ENCODE measurements around the gene LAMTOR4. TPM values are rescaled to one million over a fixed set of nuclear protein-coding genes. Genes with fewer than 3 reads are reported as not detected.

Gene LAMTOR4
- polyA plus RNA-seq, 1 donor from 2014 or later, result 333 TPM

DNA sequence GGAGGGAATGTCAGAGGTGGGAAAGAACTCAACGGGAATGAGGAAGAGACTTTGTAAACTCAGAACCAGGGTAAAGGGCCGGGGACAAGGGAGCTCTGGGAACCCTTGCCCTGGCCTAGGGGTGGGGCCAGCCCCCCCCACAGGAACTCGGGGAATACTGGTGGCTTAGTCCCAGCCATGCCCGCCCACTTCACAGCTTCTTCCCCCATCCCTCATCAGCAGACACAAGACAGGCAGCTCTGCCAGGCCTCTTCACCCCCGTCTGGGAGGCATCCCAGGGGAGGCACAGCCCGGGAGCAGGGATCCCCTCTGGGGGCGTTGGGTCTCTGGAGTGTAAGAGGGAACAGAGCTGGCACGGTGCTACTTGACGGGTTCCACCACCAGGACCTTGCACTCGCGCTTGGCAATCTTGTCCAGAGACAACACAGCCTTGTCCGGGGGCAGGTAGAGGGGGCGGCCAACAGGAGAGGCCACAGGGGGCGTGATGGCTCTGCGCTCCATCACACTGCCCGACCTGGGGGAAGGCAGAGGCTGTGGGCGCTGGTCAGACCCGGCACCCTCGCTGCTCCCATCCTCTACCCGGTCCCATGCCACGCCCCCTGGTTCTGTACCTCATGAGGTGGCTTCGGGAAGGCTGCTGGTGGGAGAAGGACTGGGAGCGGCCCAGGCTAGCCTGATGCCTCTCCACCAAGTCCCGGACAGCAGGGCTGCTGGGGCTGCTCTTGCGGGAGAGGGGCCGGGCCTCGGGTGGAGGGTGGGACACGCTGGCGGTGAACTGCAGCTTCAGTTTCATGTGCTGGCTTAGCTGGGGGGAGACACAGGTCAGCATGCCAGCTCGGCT lies 6.2 kb downstream of the LAMTOR4 start:
- H3K9ac ChIP-seq (ENCODE audit: low read length), result no peak overlapping the region
- no peaks in the 10 kb centered on the region for H3K9me3 ChIP-seq (ENCODE audit: low read length)
- H3K9me2 ChIP-seq (ENCODE audit: insufficient read depth, low read length), result no peaks in the 10 kb centered on the region
- H3K79me2 ChIP-seq (replicated peaks; ENCODE audit: insufficient read depth, low read length), result peaks cover 5% of the 10 kb centered on the region
- no peak overlapping the region for H3K4me3 ChIP-seq (ENCODE audit: low read length)
- no peak overlapping the region for H3K27ac ChIP-seq (ENCODE audit: low read length)
- TF ChIP-seq, protein P1, sequence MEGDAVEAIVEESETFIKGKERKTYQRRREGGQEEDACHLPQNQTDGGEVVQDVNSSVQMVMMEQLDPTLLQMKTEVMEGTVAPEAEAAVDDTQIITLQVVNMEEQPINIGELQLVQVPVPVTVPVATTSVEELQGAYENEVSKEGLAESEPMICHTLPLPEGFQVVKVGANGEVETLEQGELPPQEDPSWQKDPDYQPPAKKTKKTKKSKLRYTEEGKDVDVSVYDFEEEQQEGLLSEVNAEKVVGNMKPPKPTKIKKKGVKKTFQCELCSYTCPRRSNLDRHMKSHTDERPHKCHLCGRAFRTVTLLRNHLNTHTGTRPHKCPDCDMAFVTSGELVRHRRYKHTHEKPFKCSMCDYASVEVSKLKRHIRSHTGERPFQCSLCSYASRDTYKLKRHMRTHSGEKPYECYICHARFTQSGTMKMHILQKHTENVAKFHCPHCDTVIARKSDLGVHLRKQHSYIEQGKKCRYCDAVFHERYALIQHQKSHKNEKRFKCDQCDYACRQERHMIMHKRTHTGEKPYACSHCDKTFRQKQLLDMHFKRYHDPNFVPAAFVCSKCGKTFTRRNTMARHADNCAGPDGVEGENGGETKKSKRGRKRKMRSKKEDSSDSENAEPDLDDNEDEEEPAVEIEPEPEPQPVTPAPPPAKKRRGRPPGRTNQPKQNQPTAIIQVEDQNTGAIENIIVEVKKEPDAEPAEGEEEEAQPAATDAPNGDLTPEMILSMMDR (IDR thresholded peaks at IDR 0.05; ENCODE audit: poor library complexity, severe bottlenecking), result no peak
- TF ChIP-seq POLR2AphosphoS5 (IDR thresholded peaks at IDR 0.05) (no peak), EZH2 (IDR thresholded peaks at IDR 0.05; ENCODE audit: borderline replicate concordance, insufficient read depth, low read length, poor library complexity, severe bottlenecking) (no peak), EP300 (conservative IDR thresholded peaks at IDR 0.05; ENCODE audit: poor library complexity, severe bottlenecking) (no peak), TAF1 (IDR thresholded peaks at IDR 0.05; ENCODE audit: low read depth) (no peak), SMC3 (conservative IDR thresholded peaks at IDR 0.05; ENCODE audit: poor library complexity) (no peak), MXI1 (conservative IDR thresholded peaks at IDR 0.05; ENCODE audit: poor library complexity, severe bottlenecking) (no peak), RAD21 (conservative IDR thresholded peaks at IDR 0.05) (no peak)
- TF ChIP-seq, protein P2, sequence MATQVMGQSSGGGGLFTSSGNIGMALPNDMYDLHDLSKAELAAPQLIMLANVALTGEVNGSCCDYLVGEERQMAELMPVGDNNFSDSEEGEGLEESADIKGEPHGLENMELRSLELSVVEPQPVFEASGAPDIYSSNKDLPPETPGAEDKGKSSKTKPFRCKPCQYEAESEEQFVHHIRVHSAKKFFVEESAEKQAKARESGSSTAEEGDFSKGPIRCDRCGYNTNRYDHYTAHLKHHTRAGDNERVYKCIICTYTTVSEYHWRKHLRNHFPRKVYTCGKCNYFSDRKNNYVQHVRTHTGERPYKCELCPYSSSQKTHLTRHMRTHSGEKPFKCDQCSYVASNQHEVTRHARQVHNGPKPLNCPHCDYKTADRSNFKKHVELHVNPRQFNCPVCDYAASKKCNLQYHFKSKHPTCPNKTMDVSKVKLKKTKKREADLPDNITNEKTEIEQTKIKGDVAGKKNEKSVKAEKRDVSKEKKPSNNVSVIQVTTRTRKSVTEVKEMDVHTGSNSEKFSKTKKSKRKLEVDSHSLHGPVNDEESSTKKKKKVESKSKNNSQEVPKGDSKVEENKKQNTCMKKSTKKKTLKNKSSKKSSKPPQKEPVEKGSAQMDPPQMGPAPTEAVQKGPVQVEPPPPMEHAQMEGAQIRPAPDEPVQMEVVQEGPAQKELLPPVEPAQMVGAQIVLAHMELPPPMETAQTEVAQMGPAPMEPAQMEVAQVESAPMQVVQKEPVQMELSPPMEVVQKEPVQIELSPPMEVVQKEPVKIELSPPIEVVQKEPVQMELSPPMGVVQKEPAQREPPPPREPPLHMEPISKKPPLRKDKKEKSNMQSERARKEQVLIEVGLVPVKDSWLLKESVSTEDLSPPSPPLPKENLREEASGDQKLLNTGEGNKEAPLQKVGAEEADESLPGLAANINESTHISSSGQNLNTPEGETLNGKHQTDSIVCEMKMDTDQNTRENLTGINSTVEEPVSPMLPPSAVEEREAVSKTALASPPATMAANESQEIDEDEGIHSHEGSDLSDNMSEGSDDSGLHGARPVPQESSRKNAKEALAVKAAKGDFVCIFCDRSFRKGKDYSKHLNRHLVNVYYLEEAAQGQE (IDR thresholded peaks at IDR 0.05; ENCODE audit: borderline replicate concordance), result no peak
- H2AFZ ChIP-seq (ENCODE audit: low read depth, low read length), result no peak overlapping the region
- no peaks in the 10 kb centered on the region for H4K20me1 ChIP-seq (ENCODE audit: insufficient read depth)
- no peaks in the 10 kb centered on the region for H3K36me3 ChIP-seq (ENCODE audit: insufficient read depth, low read length)
- no peaks in the 10 kb centered on the region for H3F3A ChIP-seq (ENCODE audit: insufficient read depth, low read length, poor library complexity, severe bottlenecking)
- H3K4me2 ChIP-seq (ENCODE audit: low read length), result no peak overlapping the region
- no peaks in the 10 kb centered on the region for H3K27me3 ChIP-seq (ENCODE audit: insufficient read depth, low read depth, low read length)

DNA sequence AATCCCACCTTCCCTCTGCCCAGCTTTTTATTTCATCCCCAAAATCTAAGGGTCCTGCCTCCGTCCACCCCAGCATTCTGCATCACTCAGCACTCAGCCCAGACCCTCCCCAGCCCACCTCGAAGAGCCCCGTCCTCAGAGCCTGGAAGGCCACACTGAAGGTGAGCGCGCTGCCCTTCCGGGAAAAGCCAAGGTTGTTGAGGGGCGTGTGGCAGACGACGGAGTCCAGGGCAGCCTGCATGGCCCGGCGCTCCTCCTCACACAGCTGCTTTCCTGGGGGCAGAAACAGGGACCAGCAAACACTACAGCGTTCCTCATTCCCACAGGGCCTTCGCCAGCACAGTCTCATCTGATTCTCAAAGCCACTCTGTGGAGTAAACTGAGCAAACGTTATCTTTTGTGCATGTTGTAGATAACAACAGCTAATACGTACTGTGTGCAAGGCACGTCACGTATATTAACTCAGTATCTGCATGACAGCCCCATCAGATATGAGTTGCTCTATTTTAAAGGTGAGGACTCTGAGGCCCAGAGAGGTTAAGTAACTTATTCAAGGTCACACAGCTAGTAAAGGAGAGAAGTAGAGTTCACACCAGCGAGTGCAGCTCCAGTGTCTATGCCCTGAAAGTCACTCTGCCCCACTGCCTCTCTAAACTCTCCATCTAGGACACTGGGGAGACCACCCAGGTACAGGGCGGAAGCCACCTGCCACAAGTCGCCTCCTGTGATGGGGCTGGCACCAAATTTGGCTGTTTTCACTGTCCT lies 7.0 kb downstream of the LAMTOR4 start:
- H3K36me3 ChIP-seq (ENCODE audit: insufficient read depth, low read length), result no peaks in the 10 kb centered on the region
- H3K27me3 ChIP-seq (ENCODE audit: insufficient read depth, low read depth, low read length), result no peaks in the 10 kb centered on the region
- H3F3A ChIP-seq (ENCODE audit: insufficient read depth, low read length, poor library complexity, severe bottlenecking), result no peaks in the 10 kb centered on the region
- no peak overlapping the region for H3K4me3 ChIP-seq (ENCODE audit: low read length)
- no peaks in the 10 kb centered on the region for H3K9me2 ChIP-seq (ENCODE audit: insufficient read depth, low read length)
- no peaks in the 10 kb centered on the region for H3K9me3 ChIP-seq (ENCODE audit: low read length)
- no peak overlapping the region for H3K9ac ChIP-seq (ENCODE audit: low read length)
- H3K79me2 ChIP-seq (replicated peaks; ENCODE audit: insufficient read depth, low read length), result no peaks in the 10 kb centered on the region
- no peak overlapping the region for H3K27ac ChIP-seq (ENCODE audit: low read length)
- H4K20me1 ChIP-seq (ENCODE audit: insufficient read depth), result no peaks in the 10 kb centered on the region
- TF ChIP-seq RAD21 (conservative IDR thresholded peaks at IDR 0.05) (no peak), EP300 (conservative IDR thresholded peaks at IDR 0.05; ENCODE audit: poor library complexity, severe bottlenecking) (no peak), MXI1 (conservative IDR thresholded peaks at IDR 0.05; ENCODE audit: poor library complexity, severe bottlenecking) (no peak), TAF1 (IDR thresholded peaks at IDR 0.05; ENCODE audit: low read depth) (no peak), EZH2 (IDR thresholded peaks at IDR 0.05; ENCODE audit: borderline replicate concordance, insufficient read depth, low read length, poor library complexity, severe bottlenecking) (no peak)
- TF ChIP-seq, protein P2 (IDR thresholded peaks at IDR 0.05; ENCODE audit: borderline replicate concordance), result no peak
- TF ChIP-seq, protein P1 (IDR thresholded peaks at IDR 0.05; ENCODE audit: poor library complexity, severe bottlenecking), result no peak
- H3K4me2 ChIP-seq (ENCODE audit: low read length), result no peak overlapping the region
- no peak overlapping the region for H2AFZ ChIP-seq (ENCODE audit: low read depth, low read length)

Measured in neural cell (in vitro differentiated cells).